HepG2 (cell line): ENCODE measurements around the gene PRKCE. TPM values are rescaled to one million over a fixed set of nuclear protein-coding genes. Genes with fewer than 3 reads are reported as not detected.

Experiments
- ATAC-seq: fragments of 200-7000 bp; cut with Tn5 transposase; 3 replicates; pipeline ENCODE4 v1.9.1; 2020; ENCODE audit warnings: mild to moderate bottlenecking, moderate library complexity
- BruUV-seq: library from RNA; stranded (reverse); fragments of 400-500 nt; replicated peaks from 2 replicates; lab custom pipeline; 2021; lab: Mats Ljungman, UMichigan
- CTCF ChIA-PET: fragments of 300-600 bp; formaldehyde crosslinking; extraction: SDS; loops from one replicate; lab custom pipeline; 2021; ENCODE audit warnings: low total read pairs, inconsistent platforms, low intra/inter-chr PET ratio; lab: Yijun Ruan, JAX
- POLR2A ChIA-PET: fragments of 350-600 bp; sonication (Branson Sonifier 250); formaldehyde crosslinking; loops from one replicate; lab custom pipeline; 2020; ENCODE audit warnings: antibody characterized with exemption, inconsistent platforms; lab: Yijun Ruan, JAX
- DNase-seq: peaks from one replicate; pipeline ENCODE4 v3.0.0-alpha.2; 2015; ENCODE audit warnings: low spot score
- FAIRE-seq: peaks from 3 replicates; lab custom pipeline; 2011; peaks lifted over from hg19 to GRCh38; lab: Jason Lieb, UNC
- H2AFZ ChIP-seq: one replicate; pipeline ENCODE4 v1.6.1; 2011; ENCODE audit warnings: low read length, inconsistent platforms
- H3K27ac ChIP-seq: fragments of 300-600 bp; 3 replicates; pipeline ENCODE4 v1.8.0; 2011; ENCODE audit warnings: mixed run types, mild to moderate bottlenecking, mixed read lengths, low read length, inconsistent platforms; ENCODE audit not compliant: insufficient read depth; ENCODE audit errors: extremely low read length
- H3K27me3 ChIP-seq, 2 experiments: fragments of 200-600 bp in 1 of 2; 2 replicates in 1 of 2; 3 replicates in 1 of 2; pipeline versions ENCODE4 v1.6.0 to v1.8.0; 2011; ENCODE audit warnings: low read length in 2 of 2, mild to moderate bottlenecking in 2 of 2, moderate library complexity in 2 of 2, inconsistent platforms in 1 of 2; ENCODE audit not compliant: insufficient read depth in 2 of 2, control insufficient read depth in 1 of 2
- H3K36me3 ChIP-seq, 2 experiments: fragments of 200-600 bp in 1 of 2; replicated peaks in 1 of 2; 2 replicates in 1 of 2; 3 replicates in 1 of 2; pipeline versions ENCODE4 v1.5.1 to v1.8.0; 2011; ENCODE audit warnings: low read length in 2 of 2, inconsistent platforms in 1 of 2; ENCODE audit not compliant: insufficient read depth in 2 of 2, control insufficient read depth in 1 of 2
- H3K4me1 ChIP-seq: 2 replicates; pipeline ENCODE4 v1.5.1; 2012; ENCODE audit warnings: low read length, inconsistent platforms; ENCODE audit not compliant: insufficient read depth
- H3K4me2 ChIP-seq: 2 replicates; pipeline ENCODE4 v1.6.0; 2011; ENCODE audit warnings: low read depth, low read length, inconsistent platforms
- H3K4me3 ChIP-seq, 3 experiments: fragments of 200-600 bp in 1 of 3; sonication (generic), shearing (Covaris generic) in 1 of 3; replicated peaks in 1 of 3; 2 replicates each; pipeline ENCODE4 v1.5.1; 2011 to 2016; ENCODE audit warnings: low read length in 3 of 3, inconsistent platforms in 2 of 3, low read depth in 2 of 3, mild to moderate bottlenecking in 2 of 3, control low read depth in 1 of 3, mixed read lengths in 1 of 3; ENCODE audit not compliant: insufficient read depth in 1 of 3
- H3K79me2 ChIP-seq: one replicate; pipeline ENCODE4 v1.6.1; 2011; ENCODE audit warnings: low read length, inconsistent platforms; ENCODE audit not compliant: insufficient read depth
- H3K9ac ChIP-seq: 2 replicates; pipeline ENCODE4 v1.6.0; 2011; ENCODE audit warnings: mild to moderate bottlenecking, low read depth, low read length, inconsistent platforms; ENCODE audit not compliant: insufficient read depth
- H3K9me3 ChIP-seq: 2 replicates; pipeline ENCODE4 v1.5.1; 2012; ENCODE audit warnings: mild to moderate bottlenecking, low read length
- H4K20me1 ChIP-seq: 2 replicates; pipeline ENCODE4 v1.6.0; 2011; ENCODE audit warnings: inconsistent platforms, mild to moderate bottlenecking, low read length, moderate library complexity; ENCODE audit not compliant: insufficient read depth
- CEBPZ ChIP-seq: IDR thresholded peaks from 2 replicates; pipeline ENCODE4 v1.6.1; 2012; ENCODE audit warnings: low read length, improper control_type of control experiment
- IKZF5 ChIP-seq: IDR thresholded peaks from 2 replicates; pipeline ENCODE4 v1.6.1; 2018; ENCODE audit warnings: missing genetic modification reagents, mild to moderate bottlenecking, missing compliant biosample characterization
- SIX4 ChIP-seq: sonication (generic); formaldehyde crosslinking; IDR thresholded peaks from 2 replicates; pipeline ENCODE4 v1.4.0; 2020; ENCODE audit warnings: missing genetic modification reagents
- ZEB1 ChIP-seq: IDR thresholded peaks from 2 replicates; pipeline ENCODE4 v1.6.1; 2012; ENCODE audit warnings: mild to moderate bottlenecking, low read depth, inconsistent platforms; ENCODE audit not compliant: insufficient replicate concordance
- ZFP36L1 ChIP-seq: sonication (generic); formaldehyde crosslinking; IDR thresholded peaks from 2 replicates; pipeline ENCODE4 v1.8.0; 2022; ENCODE audit warnings: mild to moderate bottlenecking, missing genetic modification reagents, moderate library complexity
- ZNF609 ChIP-seq: sonication (generic); formaldehyde crosslinking; IDR thresholded peaks from 2 replicates; pipeline ENCODE4 v1.4.0; 2020; ENCODE audit warnings: mild to moderate bottlenecking, missing genetic modification reagents, borderline replicate concordance
- ZNF704 ChIP-seq: sonication (generic); formaldehyde crosslinking; IDR thresholded peaks from 2 replicates; pipeline ENCODE4 v1.8.1; 2023; ENCODE audit warnings: mild to moderate bottlenecking, inconsistent platforms, moderate library complexity, missing genetic modification reagents, borderline replicate concordance
- in situ Hi-C: cut with HindIII; loops from 2 replicates; pipeline ENCODE4 v1.10.0; 2017; ENCODE audit warnings: low pct_unique_long_range_greater_than_20kb; ENCODE audit not compliant: extremely low pct_ligation_motif_present
- intact Hi-C: fragments of 100-400 bp; cut with micrococcal nuclease; formaldehyde crosslinking; loops from one replicate; pipeline ENCODE4 v1.10.0; 2022; ENCODE audit not compliant: unreplicated experiment
- polyA plus RNA-seq, 8 experiments: library from polyadenylated mRNA; depleted of rRNA in 3 of 8; stranded (reverse) in 7 of 8; unstranded in 1 of 8; fragments of >200 nt; fragmentation: Illumina TruSeq in 4 of 8; extraction: Trizol in 4 of 8; gene quantifications; 2 replicates each; pipeline versions ENCODE4 v1.2.1 to v1.2.3, GENCODE V29; 2011 to 2016; ENCODE audit warnings: low read depth in 4 of 8, missing spikeins in 1 of 8, mixed read lengths in 1 of 8; ENCODE audit not compliant: insufficient read depth in 1 of 8
- total RNA-seq, 5 experiments: library from RNA; depleted of rRNA; stranded (reverse); fragments of >200 nt; fragmentation: Illumina TruSeq; extraction: Trizol; gene quantifications; 2 replicates each; pipeline ENCODE4 v1.2.3, GENCODE V29; 2016; ENCODE audit warnings: low read depth in 1 of 5

Gene PRKCE
- total and polyA plus RNA-seq, 2 of the 13 experiments (the other 11 are each of a cell fraction or from before 2014, with no cell fraction given): 1.0 to 3.9 TPM

GRCh38 chr2:45919711-45920111 lies 268.2 kb downstream of the PRKCE start (continued):
- TF ChIP-seq CEBPZ: no peak

- no peaks in the 10 kb centered on the region for H3K9me3 ChIP-seq
- H3K27ac ChIP-seq: no peak overlapping the region
- H3K4me1 ChIP-seq: 0 out of 2 replicates have a peak, but pooled peaks cover 11% of the 10 kb centered on the region
- in situ Hi-C loops (no loop called here), intact Hi-C loops (no loop called here)
- DNase-seq (no peak), FAIRE-seq (no peak)
- H4K20me1 ChIP-seq: no peaks in the 10 kb centered on the region
- H3K79me2 ChIP-seq: no peaks in the 10 kb centered on the region
- no peak overlapping the region for H3K4me2 ChIP-seq
- POLR2A ChIA-PET: no interaction called here
- TF ChIP-seq SIX4 (CRISPR knock-in tag) (no peak), ZFP36L1 (CRISPR knock-in tag) (no peak), ZNF704 (no peak), IKZF5 (CRISPR knock-in tag) (no peak), ZEB1 (no peak), ZNF609 (CRISPR knock-in tag) (no peak)
- TF ChIP-seq, all 625 proteins: peak for 0
- ATAC-seq: no peak
- no TSS peak for BruUV-seq
- CTCF ChIA-PET: no interaction called here
- Histone ChIP-seq H3K9ac (no peak overlapping the region), H3K27me3 (no peaks in the 10 kb centered on the region), H3K4me3 (no peak overlapping the region), H2AFZ (no peak overlapping the region), H3K36me3 (no peaks in the 10 kb centered on the region)
Measured at GRCh38 chr2:45921921-45922320, 270.4 kb downstream of the PRKCE start.
